Brain microvascular endothelial cell (primary cell): Measurements from ENCODE around the gene TBXAS1.

Experiments used
- DNase-seq: peaks from one replicate; pipeline ENCODE4 v3.0.0-alpha.2; 2020
- H3K27ac ChIP-seq: fragments of 250-450 bp; sonication (Bioruptor Pico); 2 replicates; pipeline ENCODE4 v1.5.1; 2020; ENCODE audit warnings: mild to moderate bottlenecking, moderate library complexity
- H3K27me3 ChIP-seq: fragments of 250-450 bp; sonication (Bioruptor Pico); replicated peaks from 2 replicates; pipeline ENCODE4 v1.5.1; 2020; ENCODE audit warnings: mild to moderate bottlenecking
- H3K36me3 ChIP-seq: fragments of 250-450 bp; sonication (Bioruptor Pico); replicated peaks from 2 replicates; pipeline ENCODE4 v1.5.1; 2020; ENCODE audit warnings: mild to moderate bottlenecking
- H3K4me3 ChIP-seq: 2 replicates; pipeline ENCODE4 v1.5.1; 2011; ENCODE audit warnings: low read depth, mild to moderate bottlenecking, control low read depth, low read length, moderate library complexity
- in situ Hi-C: cut with HindIII; loops from 2 replicates; pipeline ENCODE4 v1.10.0; 2017; ENCODE audit warnings: low sequenced_read_pairs, low pct_ligation_motif_present
- TF ChIP-seq, protein P1 (sequence below): IDR thresholded peaks from 2 replicates; pipeline ENCODE4 v1.5.1; 2011; ENCODE audit warnings: low read depth, mild to moderate bottlenecking, moderate library complexity, low read length, control low read depth, inconsistent platforms; ENCODE audit errors: missing control alignments

The TBXAS1 gene

DNA sequence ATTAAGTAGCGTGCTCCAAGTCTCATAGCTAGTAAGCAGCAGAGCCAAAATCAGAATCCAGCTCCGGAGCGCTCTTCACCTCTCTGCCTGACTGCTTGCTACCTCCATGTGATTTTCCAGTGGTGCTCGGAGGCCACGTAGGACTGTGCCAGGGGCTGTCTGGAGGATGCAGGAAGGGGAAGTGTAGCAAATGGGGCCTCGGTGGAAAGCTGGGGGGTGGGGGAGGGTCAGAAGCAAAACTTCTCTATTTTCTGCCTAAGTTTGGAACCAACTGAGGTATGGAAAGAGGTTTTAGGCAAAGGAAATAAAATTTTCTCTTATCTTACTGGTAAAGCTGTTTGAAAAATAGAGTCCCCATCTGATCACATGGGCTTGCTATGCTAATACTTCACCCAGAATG, 108.7 kb downstream of the TBXAS1 start:
- no peak overlapping the region for H3K4me3 ChIP-seq
- in situ Hi-C loops = no loop called here
- no peaks in the 10 kb centered on the region for H3K36me3 ChIP-seq
- TF ChIP-seq, protein P1, sequence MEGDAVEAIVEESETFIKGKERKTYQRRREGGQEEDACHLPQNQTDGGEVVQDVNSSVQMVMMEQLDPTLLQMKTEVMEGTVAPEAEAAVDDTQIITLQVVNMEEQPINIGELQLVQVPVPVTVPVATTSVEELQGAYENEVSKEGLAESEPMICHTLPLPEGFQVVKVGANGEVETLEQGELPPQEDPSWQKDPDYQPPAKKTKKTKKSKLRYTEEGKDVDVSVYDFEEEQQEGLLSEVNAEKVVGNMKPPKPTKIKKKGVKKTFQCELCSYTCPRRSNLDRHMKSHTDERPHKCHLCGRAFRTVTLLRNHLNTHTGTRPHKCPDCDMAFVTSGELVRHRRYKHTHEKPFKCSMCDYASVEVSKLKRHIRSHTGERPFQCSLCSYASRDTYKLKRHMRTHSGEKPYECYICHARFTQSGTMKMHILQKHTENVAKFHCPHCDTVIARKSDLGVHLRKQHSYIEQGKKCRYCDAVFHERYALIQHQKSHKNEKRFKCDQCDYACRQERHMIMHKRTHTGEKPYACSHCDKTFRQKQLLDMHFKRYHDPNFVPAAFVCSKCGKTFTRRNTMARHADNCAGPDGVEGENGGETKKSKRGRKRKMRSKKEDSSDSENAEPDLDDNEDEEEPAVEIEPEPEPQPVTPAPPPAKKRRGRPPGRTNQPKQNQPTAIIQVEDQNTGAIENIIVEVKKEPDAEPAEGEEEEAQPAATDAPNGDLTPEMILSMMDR = no peak
- H3K27ac ChIP-seq = no peak overlapping the region
- no peak for DNase-seq
- H3K27me3 ChIP-seq = no peaks in the 10 kb centered on the region

DNA sequence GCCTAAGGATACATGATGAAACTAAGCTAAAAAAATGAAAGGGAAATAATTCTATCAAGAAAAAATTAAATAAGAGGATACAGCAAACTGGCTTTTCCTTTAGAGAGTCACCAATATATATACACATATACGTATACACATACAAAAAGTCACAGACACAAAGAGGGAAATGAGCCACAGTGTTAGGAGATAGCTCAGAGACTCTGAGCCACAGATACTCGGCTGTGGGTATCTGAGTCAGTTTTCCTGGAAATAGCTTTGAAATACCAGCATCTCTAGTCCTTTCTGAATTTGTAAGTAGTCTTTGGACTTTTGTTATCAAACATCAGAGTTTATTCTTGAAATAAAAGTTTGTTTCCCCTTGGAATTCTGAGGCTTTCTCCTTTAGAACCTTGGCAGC, 111.8 kb downstream of the TBXAS1 start:
- Histone ChIP-seq H3K4me3 (no peak overlapping the region), H3K27ac (no peak overlapping the region), H3K27me3 (peaks cover 1% of the 10 kb centered on the region), H3K36me3 (no peaks in the 10 kb centered on the region)
- no peak for DNase-seq
- TF ChIP-seq, protein P1 = no peak
- in situ Hi-C loops = no loop called here

DNA sequence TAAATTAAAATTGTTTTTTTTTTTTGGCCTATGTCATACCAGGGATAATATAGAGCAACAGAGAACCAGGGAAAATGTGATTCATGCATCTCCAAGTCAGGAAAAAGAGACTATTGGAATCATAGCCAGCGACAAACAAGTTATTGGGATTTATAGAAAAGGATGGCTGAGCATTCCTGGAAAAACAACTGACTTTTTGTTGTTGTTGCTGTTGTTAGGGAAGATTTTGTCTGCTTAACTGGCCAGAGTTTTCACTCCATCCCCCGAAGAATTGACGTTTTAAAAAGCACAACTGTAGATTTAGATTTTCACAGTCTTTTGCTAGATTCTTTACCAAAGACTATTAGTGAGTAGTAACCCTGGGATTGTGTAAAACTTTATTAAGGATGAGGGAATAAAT, 112.4 kb downstream of the TBXAS1 start:
- in situ Hi-C loops = no loop called here
- Histone ChIP-seq H3K27me3 (peaks cover 1% of the 10 kb centered on the region), H3K36me3 (no peaks in the 10 kb centered on the region), H3K4me3 (no peak overlapping the region), H3K27ac (no peak overlapping the region)
- no peak for DNase-seq
- TF ChIP-seq, protein P1 = no peak

DNA sequence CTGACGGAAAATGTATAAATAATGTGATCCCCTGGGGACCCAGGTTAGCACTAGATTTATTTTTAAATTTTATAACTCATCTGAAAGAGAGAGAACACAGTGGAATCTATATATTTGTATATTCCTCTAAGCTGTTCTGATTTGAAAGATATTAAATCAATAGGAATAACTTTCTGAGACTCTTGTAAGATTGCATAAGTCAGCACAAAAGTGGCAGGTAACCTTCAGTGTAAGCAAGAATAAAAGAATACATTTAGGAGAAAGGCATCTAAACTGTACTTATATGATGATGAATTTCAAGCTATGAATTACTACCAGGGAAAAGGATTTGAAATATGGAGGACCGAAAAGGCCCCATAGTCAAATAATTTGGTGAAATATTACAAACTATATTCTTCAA, 112.8 kb downstream of the TBXAS1 start:
- DNase-seq = no peak
- TF ChIP-seq, protein P1 = no peak
- Histone ChIP-seq H3K27ac (no peak overlapping the region), H3K36me3 (no peaks in the 10 kb centered on the region), H3K27me3 (peaks cover 1% of the 10 kb centered on the region), H3K4me3 (no peak overlapping the region)
- in situ Hi-C loops = no loop called here

DNA sequence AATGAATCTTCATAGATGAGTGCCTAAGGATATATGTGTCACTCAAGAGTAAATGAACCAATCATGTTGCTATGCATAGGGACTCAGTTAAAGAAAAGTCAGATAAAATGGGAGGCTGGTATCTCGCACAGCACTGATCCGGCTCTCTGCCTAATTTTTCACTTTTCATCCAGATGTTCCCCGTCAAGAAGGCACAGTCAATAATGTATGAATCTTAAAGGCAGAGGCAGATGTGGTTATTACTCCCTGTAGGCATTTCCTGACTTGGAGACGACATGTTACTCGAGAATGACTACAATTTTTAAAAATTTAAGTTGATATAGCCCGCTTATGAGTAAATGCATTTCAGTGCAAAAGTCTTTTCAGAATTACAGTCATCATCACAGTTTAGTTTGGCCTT, 113.6 kb downstream of the TBXAS1 start:
- H3K27ac ChIP-seq = no peak overlapping the region

DNA sequence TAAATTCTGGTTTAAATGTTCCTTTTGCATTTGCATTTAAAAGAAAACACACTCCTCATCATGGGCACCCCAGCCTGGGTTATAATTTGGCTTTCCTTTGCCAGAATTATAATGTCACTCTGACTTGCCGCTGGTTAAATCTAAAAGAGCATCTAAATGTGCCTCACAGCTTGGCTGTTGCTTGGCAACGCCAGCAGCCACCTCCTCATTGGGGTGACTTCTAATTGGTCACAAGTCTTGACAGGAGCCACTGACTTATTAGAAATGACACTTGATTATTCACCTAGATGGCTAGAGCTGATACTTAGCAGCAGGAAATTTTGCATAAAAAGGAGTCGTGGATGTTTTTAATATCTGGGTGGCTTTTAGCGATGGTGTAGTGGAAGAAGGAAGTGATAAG, 114.3 kb downstream of the TBXAS1 start:
- Histone ChIP-seq H3K27ac (no peak overlapping the region), H3K27me3 (peaks cover 1% of the 10 kb centered on the region), H3K36me3 (no peaks in the 10 kb centered on the region), H3K4me3 (no peak overlapping the region)
- TF ChIP-seq, protein P1 = no peak
- DNase-seq = no peak
- in situ Hi-C loops = no loop called here

More for the DNA sequence above, 113.6 kb downstream of the TBXAS1 start:
- H3K4me3 ChIP-seq = no peak overlapping the region
- no peak for DNase-seq
- TF ChIP-seq, protein P1 = no peak
- peaks cover 1% of the 10 kb centered on the region for H3K27me3 ChIP-seq
- H3K36me3 ChIP-seq = no peaks in the 10 kb centered on the region
- in situ Hi-C loops = no loop called here
